Stimulated activated CD8-positive, alpha-beta memory T cell treated with anti-CD3 and anti-CD28 coated beads, Interleukin-4, amount 100 ng/mL, for 1 hour (primary cell): Measurements from ENCODE around the gene ETFA.

ENCODE experiments used
- DNase-seq, 2 donors: peaks; one replicate each; pipeline ENCODE4 v3.0.0-alpha.2; 2020; ENCODE audit warnings: low read depth in 2 of 2, low spot score in 1 of 2

The ETFA gene

GRCh38 chr15:76197703-76198455 is 113.4 kb downstream of the ETFA start:
- no peak for DNase-seq

GRCh38 chr15:76196269-76197231 is 114.7 kb downstream of the ETFA start:
- no peak for DNase-seq

GRCh38 chr15:76195506-76196268 is 115.6 kb downstream of the ETFA start:
- DNase-seq, result no peak

- DNase-seq, result no peak
Measured at GRCh38 chr15:76193934-76194333, 117.3 kb downstream of the ETFA start.

- no peak for DNase-seq
Measured at GRCh38 chr15:76192715-76193114, 118.6 kb downstream of the ETFA start.

- DNase-seq, result no peak
Measured at GRCh38 chr15:76191539-76192244, 119.6 kb downstream of the ETFA start.

- DNase-seq, result peak; percentile 38 to 41
Measured at GRCh38 chr15:76190751-76191538, 120.3 kb downstream of the ETFA start.

GRCh38 chr15:76190070-76190564 is 121.2 kb downstream of the ETFA start:
- no peak for DNase-seq

- DNase-seq, result no peak
Measured at GRCh38 chr15:76189106-76189505, 122.2 kb downstream of the ETFA start.

GRCh38 chr15:76187163-76187562 is 124.1 kb downstream of the ETFA start:
- no peak for DNase-seq

GRCh38 chr15:76185716-76186115 is 125.6 kb downstream of the ETFA start:
- DNase-seq, result no peak

- no peak for DNase-seq
Measured at GRCh38 chr15:76184650-76185035, 126.6 kb downstream of the ETFA start.

GRCh38 chr15:76183930-76184649 is 127.2 kb downstream of the ETFA start:
- no peak for DNase-seq

GRCh38 chr15:76181705-76182107 is 129.6 kb downstream of the ETFA start:
- DNase-seq, result no peak

GRCh38 chr15:76180321-76180720 is 130.9 kb downstream of the ETFA start:
- no peak for DNase-seq

GRCh38 chr15:76179023-76179422 is 132.2 kb downstream of the ETFA start:
- no peak for DNase-seq

GRCh38 chr15:76178296-76179000 is 132.8 kb downstream of the ETFA start:
- no peak for DNase-seq

GRCh38 chr15:76177491-76178040 is 133.7 kb downstream of the ETFA start:
- DNase-seq, result no peak
